ENCODE results near the gene NLRP12.
"Not testable (repeated sequence)": the region's sequence is repeated elsewhere in the genome, so short reads cannot be mapped to it uniquely, and the experiment has no call there.

The NLRP12 gene

DNA sequence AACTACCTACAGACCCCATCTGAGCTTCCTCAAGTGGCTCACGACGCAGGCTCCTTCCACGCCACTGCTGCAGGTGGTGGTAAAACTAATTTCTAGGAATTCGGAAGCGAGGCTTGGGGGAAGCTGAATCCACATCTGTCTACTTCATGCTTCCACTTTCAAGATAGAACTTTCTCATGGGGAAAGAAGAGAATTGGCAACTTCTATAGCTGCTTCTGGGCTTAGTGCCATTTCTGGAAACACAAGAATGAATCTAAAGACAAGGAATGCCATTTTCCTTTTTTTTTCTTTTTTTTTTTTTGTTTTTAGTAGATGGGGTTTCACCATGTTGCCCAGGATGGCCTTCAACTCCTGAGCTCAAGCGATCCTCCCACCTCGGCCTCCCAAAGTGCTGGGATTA, 2.8 kb upstream of the NLRP12 start:
- DNase-seq, result no peak

DNA sequence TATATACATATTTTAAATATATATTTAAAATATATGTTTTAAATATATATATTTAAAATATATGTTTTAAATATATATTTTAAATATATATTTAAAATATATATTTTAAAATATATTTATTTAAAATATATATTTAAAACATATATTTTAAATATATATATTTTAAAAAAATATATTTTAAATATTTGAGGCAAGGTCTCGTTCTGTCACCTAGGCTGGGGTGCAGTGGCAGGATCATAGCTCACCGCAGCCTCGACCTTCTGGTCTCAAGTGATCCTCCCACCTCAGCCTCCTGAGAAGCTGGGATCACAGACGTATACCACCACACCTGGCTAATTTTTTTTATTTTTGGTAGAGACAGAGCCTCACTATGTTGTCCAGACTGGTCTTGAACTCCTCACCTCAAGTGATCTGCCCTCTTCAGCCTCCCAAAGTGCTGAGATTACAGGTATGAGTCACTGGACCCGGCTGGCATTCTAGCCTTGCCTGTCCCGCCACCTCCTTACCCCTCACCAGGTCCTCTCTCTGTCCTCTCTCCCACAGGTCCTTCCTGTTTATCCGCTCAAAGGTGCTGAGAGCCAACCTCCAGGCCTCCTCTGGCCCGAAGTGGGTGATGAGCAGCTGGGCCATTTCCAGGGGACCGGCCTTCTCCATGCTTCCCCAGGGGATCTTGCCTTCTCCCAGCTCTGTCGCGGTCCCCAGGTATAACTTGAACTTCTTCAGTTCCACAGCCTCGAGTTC, 564 bp downstream of the NLRP12 start:
- DNase-seq, result no peak

DNA sequence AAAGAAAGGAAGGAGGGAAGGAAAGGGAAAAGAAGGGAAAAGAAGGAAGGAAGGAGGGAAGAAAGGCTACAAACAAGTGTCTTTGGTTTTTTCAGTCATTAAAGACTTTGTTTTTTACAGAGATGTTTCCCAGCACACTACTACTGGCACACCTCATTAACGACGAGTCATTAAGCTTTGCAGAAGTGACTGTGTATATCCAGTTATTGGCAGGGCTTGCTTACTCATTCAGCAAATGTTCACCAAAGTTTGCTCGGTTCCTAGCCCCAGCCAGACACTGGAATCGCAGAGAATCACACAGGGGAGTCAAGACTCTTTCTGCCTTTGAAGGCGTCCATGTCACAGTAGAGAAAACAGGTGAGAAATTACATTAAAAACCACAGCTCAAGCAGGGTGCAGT, 4.3 kb downstream of the NLRP12 start:
- no peak for DNase-seq

DNA sequence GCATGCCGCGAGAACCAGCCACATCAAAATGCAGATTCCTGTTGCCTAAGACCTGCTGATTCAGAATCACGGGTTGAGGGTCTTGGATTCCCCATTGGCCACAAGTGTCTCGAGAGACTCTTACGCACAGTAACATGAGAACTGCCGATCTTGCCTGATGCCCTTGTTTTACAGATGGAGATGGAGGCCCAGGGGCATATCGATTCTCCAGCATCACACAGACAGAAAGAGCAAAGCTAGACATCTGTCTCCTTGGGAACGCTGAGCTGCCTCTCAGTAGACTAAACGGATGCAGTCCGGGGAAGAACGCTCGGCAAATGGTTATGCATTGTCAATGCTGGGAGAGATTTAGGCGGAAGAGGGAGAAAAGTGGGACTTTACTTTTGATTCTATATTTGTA, 5.4 kb downstream of the NLRP12 start:
- DNase-seq, result no peak

DNA sequence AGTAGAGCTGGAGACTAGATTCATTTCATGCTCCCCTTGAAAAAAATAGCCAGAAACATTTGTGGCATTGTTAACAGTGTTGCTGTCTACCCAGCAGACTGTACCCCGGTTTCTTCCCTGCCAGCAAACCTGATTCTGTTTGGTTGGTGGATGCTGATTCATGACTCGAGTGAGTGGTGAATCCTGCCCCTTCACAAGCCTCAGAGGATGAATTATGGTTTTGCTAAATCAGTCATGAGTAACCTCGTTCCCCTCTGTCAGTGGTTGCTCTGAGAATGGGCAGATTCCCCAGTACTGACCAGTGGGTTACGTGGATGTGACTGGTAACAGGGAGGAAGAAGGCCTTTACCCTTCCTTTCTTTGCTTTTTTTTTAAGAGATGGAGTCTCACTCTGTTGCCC, 10.1 kb downstream of the NLRP12 start:
- no peak for DNase-seq

DNA sequence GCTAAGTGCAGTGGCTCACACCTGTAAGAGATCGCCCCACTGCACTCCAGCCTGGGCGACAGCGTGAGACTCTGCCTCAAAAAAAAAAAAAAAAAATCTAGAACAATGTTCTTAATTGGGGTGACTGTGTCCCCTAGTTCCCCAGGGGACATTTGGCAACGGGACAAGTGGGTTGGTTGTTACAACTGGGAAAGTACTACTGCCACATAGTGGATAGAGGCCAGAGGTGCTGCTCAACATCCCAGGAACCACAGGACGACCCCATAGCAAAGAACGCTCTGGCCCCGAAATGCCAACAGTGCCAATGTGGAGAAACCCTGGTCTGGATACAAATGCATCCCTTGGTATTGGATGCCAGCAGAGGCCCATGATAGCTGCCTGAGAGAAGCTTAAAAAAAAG, 11.8 kb downstream of the NLRP12 start:
- DNase-seq, result no peak

DNA sequence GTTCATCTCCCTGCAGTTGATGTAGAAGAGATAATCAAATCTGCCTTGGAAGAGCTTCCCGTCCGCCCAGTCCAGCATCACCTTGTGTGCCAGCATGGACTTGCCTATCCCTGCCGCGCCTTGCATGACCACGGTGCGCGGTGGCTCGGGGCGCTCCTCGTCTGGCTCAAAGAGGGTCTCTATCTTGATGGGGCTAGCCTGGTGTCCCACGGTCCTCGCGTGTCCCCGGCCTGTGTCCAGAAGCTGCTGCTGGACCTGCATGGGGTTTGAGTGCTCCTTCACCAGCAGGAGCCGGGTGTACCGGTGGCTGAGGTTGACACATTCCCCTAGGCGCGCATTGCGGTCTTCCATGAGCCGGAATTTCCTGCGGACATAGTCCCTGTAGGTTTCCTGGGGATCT, 13.2 kb downstream of the NLRP12 start:
- no peak for DNase-seq

DNA sequence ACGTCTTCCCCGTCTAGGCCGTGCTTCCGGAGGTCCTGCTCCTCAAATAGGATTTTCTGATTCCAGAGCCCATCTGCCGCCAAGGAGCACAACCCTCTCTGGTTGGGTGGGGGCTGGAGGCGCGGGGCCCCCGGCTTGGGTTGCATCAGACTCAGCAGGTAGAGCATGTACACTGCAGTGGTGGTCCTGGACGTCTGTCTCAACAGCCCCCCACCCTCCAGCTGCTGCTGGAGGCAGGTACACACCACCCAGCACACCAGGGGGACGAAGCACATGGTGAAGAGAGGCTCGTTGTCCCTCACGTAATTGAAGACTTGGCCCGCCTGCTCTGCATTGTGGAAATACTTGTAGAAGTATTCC, 13.9 kb downstream of the NLRP12 start:
- no peak for DNase-seq

DNA sequence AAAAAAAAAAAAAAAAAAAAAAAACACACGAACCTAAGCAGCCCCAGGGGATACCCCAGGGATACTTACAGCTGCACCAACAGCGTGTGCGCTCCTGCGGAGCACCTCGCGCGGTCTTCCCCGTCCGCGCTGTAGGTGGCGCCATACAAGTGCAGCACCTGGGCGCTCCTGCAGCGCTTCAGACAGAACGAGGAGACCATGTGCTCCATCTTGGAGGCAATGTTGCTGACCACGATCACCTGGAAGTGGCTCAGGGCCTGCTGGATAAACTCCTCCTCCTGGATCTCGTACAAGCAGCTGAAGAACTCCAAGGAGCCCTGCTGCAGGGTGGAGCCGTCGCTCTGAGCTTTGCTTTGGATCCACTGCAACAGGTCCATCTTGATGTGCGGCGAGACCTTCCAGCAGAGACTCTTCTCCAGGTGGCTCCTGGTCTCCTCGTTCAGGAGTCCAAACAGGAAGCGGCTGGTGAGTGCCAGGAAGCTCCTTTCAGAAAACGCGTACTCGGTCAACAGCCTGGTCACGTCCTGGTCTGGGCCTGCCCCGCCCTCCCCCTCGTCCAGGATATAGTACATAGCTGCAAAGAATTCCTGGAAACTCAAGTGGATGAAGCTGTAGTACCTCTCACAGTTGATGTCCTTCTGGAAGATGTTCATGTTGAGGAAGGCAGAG, 14.5 kb downstream of the NLRP12 start:
- no peak for DNase-seq

DNA sequence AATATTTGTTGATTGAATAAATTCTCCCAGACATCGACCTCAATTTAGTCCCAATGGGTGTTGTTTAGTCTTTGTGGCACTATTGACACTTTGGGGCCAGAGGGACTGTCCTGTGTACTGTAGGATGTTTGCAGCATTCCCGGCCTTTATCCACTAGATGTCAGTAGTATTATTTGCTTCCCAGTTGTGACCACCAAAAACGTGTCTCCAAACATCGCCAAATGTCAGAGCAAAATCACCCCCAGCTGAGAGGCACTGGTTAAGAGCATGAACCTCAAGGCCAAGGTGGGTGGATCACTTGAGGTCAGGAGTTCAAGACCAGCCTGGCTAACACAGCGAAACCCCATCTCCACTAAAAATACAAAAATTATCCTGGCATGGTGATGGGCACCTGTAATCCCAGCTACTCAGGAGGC, 15.4 kb downstream of the NLRP12 start:
- no peak for DNase-seq

DNA sequence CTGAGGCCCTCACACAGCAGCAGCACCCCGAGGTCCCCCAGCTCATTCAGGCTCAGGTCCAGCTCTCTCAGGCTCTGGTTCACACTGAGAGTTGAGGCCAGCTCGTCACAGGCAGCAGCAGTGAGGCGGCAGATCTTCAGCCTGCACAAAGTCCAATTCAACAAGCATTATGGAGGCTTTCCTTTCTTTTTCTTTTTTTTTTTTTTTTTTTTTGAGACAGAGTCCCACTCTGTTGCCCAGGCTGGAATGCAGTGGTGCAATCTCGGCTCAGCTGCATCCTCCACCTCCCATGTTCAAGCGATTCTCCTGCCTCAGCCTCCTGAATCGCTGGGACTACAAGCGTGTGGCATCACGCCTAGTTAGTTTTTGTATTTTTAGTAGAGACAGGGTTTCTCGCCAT, 22.9 kb downstream of the NLRP12 start:
- DNase-seq, result no peak

DNA sequence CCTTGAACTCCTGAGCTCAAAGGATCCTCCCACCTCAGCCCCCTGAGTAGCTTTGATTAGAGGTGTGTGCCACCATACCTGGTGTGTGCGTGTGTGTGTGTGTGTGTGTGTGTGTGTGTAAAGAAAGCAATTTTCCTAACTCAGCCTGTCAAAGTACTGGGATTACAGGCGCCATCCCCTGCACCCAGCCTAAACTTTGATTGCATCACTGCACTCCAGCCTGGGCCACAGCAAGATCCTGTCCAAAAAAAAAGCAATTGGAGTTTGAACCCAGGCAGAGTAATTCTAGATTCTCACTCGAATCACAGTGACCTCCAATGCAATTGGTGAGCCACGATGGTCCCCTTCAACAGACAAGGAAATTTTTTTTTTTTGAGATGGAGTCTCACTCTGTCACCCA, 29.1 kb downstream of the NLRP12 start:
- no peak for DNase-seq

DNA sequence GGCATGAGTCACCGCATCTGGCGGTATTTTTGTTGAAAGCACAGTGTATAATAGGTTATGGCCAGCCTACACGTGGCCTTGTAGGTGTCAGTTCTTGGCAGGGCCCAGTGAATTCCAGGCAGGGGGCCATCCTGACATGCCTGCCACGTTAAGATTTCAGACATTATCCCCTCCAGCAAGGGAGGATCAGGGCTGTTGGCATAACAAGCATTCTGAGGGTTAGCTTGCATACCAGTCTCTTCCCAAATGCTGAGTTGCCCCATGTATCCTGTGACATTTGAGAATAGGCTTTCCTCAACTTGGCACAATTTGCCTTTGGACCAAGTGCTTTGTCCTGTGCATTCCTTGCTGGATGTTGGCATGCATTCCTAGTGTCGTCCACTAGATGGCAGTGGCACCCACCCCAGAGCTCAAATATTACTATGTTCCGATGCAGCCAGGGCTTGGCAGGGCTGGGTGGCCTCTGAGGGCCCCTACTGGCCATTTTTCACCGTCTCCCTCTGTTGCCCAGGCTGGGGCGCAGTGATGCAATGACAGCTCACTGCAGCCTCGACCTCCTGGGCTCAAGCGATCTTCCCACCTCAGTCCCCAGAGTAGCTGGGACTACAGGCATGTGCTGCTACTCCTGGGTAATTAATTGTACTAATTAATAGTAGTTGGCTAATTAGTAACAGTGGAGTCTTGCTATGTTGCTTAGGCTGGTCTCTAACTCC, 31.2 kb downstream of the NLRP12 start:
- DNase-seq, result no peak

DNA sequence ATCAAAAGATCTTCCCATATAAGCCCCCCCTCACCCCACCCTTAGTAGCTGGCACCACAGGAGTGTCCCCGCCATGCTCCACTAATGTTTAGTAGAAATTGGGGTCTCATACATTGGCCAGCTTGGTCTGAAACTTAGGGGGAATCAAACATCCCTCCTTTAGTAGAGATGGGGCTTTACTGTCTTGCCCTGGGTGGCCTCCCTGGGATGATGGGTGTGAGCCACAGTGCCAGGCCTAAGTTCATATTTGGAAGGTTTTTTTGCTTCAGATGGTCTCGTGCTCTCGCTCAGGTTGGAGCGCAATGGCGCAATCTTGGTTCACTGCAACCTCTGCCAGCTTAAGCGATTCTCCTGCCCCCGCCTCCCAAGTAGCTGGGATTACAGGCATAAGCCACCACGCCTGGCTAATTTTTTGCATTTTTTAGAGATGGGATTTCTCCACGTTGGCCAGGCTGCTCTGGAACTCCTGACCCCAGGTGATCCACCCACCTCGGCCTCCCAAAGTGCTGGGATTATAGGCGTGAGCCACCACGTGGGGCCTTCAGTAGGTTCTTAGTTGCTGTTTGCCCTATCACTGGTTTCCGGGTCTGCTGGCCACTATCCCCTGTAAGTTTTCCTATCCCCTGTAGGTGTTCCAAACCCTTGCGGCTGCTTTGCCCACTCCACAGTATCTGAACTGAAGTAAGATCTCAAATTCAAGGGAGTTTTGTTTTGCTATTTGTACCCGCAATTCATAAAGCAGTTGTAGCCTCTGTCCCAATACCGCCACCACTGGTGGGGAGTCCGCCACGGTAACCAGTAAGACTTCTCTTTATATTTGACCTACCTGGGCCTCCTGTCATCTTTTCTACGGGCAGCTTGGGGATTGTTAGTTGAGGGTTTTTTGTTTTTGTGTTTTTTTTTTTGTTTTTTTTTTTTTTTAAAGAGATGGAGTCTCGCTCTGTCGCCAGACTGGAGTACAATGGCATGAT, 34.1 kb downstream of the NLRP12 start:
- no peak for DNase-seq

DNA sequence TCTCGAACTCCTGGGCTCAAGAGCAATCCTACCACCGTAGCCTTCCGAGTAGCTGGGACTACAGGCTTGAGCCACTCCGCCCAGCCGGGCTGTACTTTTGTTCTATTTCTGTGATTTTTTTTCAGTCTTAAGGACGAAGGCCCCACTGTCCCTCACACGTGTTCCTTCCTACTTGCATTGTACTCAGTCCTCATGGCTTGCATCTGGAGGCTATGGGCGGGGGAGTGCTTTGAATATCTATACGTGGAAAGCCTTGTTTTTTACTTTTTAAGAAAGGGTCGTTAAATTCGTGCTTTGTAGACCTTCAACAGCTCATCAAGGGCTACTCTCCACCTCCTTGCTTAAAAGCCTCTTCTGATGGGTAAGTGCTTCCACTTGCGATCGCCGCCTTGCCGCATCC, 36.8 kb downstream of the NLRP12 start:
- no peak for DNase-seq

DNA sequence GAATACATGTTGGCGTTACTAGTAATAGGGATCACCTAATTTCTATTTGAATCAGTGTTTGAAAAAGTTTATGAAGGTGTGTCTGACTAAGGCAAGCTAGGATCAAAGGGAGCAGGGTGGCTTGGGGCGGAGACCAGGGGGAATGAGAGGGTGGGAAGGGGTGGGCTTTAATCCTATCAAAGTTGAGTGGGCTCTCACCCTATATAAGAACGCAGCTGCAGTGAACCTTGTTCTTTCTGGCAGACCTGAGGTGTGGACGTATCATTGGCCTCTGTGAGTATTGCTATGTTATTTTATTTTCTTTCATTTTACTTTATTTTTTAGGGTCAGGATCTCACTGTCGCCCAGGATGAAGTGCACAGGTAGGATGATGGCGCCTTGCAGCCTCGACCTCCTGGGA, 37.4 kb downstream of the NLRP12 start:
- DNase-seq, result no peak

DNA sequence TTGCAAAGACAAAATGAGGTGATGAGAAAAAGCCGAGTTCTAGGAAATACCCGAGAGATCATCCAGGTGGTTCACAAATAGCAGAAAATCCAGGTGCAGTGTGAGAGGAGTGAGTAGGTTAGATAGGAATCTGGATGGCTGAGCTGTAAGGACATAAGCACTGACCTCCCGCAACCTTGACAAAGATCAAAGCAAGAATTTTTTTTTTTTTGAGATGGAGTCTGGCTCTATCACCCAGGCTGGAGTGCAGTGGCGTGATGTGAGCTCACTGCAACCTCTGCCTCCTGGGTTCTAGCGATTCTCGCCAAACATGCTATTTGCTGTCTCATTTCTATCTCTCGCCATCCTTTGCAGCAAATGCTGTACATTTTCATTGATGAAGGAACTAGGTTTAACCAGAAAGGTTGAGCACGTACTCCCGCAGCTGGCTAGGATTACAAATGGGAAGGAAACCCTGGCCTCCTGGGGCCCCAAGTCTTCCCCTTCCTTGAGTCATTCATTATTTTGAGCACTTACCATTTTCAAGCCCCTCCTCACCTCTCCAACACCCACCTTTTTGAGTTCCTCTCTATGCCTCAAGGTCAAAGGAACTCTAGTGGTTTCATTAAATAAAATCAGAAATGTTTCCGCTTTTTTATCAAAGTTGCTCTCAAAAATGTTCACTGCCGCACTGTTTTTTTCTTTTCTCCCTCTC, 38.8 kb downstream of the NLRP12 start:
- no peak for DNase-seq

DNA sequence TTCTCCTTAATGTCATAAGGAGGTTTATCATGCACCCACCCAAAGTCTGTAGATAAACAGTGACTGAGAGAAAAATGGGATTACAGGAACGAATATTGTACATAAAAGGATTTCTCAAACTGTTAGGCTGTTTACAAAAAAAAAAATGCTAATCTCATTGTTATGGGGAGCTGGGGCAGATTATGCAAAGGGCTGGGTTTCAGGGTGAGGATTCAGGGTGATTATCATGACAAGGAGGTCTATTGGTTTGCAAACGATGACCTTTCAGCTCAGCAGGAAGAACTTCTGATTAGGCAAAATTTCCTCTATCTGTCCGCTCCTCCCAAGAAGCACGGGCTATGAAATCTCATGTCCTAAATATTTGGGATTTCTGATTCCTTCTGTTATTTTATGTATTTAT, 41.4 kb downstream of the NLRP12 start:
- no peak for DNase-seq

DNA sequence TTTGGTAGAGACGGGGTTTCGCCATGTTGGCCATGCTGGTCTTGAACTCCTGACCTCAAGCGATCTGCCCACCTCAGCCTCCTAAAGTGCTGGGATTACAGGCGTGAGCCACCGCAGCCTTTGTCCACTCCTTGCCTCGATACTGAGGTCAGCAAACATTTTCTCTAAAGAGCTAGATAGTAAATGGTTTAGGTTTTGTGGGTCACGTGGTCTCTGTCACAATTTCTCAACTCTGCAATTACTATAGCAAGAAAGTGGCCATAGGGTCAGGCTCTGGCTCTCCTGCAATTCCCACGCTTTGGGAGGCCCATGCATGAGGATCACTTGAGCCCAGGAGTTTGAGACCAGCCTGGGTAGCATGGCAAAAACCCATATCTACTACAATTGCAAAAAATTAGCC, 42.8 kb downstream of the NLRP12 start:
- DNase-seq, result not testable (repeated sequence)

DNA sequence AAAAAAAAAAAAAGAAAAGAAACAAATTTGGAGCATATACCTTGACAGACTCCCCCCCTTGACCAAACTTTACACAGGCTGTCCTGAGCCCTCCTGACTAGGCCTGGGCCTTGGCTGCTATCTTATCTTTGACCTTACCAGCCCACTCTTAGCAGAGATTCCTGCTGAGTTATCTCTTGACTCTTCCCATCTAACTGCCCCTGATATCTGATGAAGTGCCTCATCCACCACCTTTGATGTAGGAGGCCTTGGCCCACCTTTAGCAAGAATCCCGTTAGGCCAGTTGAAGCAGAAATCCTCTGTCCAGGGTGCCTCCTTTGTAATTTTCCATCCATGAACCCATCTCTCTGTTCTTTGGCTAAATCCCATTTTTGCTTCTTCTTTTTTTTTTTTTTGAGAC, 43.6 kb downstream of the NLRP12 start:
- no peak for DNase-seq

DNA sequence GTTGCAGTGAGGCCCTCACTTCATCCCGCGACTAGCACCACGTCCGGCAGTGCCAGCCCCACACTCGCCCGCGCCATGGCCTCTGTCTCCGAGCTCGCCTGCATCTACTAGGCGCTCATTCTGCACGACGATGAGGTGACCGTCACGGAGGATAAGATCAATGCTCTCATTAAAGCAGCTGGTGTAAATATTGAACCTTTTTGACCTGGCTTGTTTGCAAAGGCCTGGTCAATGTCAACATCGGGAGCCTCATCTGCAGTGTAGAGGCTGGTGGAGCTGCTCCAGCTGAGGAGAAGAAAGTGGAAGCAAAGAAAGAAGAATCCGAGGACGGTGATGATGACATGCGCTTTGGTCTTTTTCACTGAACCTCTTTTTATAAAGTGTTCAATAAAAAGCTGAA, 48.6 kb downstream of the NLRP12 start:
- DNase-seq, result no peak

DNA sequence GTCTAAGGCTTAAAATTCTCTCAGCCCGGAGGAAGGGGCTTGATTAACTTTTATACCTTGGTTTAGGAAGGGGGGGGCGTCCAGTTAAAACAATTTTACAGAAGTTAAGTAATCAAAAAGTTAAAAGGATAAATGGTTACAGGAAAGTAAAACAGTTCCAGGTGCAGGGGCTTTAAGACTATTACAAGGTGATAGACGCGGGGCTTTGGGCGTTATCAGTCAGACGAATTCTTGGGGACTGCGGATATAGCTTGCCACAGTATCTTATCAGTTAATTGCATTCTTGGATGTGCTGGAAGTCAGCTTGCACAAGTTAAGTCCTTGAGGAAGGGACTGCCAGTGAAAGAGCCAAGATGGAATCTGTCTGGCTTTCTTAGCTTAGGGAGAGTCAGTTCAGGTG, 49.6 kb downstream of the NLRP12 start:
- DNase-seq, result not testable (repeated sequence)

DNA sequence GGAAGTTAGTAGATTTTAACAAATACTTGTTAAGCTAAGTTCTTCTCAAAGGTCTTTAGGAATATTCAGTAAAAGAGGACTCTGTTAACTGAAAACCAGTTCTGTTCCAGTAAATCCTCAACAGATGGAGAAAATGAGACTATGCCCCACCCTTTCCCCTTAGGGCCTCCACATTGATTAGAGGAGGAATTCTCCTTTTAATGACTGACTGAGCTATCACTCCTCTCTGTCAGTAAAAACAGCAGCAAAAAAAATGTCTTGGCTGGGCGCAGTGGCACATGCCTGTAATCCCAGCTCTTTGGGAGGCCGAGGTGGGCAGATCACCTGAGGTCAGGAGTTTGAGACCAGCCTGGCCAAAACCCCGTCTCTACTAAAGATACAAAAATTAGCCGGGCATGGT, 50.1 kb downstream of the NLRP12 start:
- DNase-seq, result no peak
